ENCODE data around the gene SAFB2. TPM values are rescaled to one million over a fixed set of nuclear protein-coding genes. Genes with fewer than 3 reads are reported as not detected.
A peak's percentile ranks its signal among the peaks of the same experiment; 100 is the strongest.

SAFB2 gene
- total and polyA plus RNA-seq, 10 of the 15 experiments (the other 5 are each of a cell fraction or from before 2014, with no cell fraction given) = 4.5 to 89.2 (median 42.9) TPM

GRCh38 chr19:5562280-5562679 is 60.3 kb downstream of the SAFB2 start:
- WGBS (ENCODE audit: insufficient coverage, insufficient replicate concordance, low lambda C conversion rate, missing lambda C conversion rate) = 51% methylated on average over 7 of the region's 7 CpGs
- in situ Hi-C loops (cut with MboI) (no loop called here), intact Hi-C loops (cut with micrococcal nuclease; ENCODE audit: unreplicated experiment) (no loop called here)
- Histone ChIP-seq H4K20me1 (ENCODE audit: control insufficient read depth, insufficient read depth) (no peaks in the 10 kb centered on the region), H3K9me3 (replicated peaks; ENCODE audit: control insufficient read depth, insufficient read depth, low read length) (no peaks in the 10 kb centered on the region; the same call in 2 of the 3 replicates), H2AFZ (ENCODE audit: control insufficient read depth, low read depth, low read length) (no peak overlapping the region), H3K4me2 (ENCODE audit: control insufficient read depth, insufficient read depth) (no peak overlapping the region), H3K4me1 (ENCODE audit: control insufficient read depth, insufficient read depth, low read length) (no peaks in the 10 kb centered on the region), H3K4me3 (no peak overlapping the region), H3K27ac (ENCODE audit: control insufficient read depth, insufficient read depth) (no peak overlapping the region), H3K27me3 (replicated peaks in 1 of 2; ENCODE audit: control insufficient read depth in 2 of 2, insufficient read depth in 2 of 2, low read length in 1 of 2) (no peaks in the 10 kb centered on the region; a peak in 1 of 4 replicates), H3K36me3 (ENCODE audit: control insufficient read depth in 2 of 2, insufficient read depth in 2 of 2, low read length in 1 of 2) (no peaks in the 10 kb centered on the region), H3K9ac (ENCODE audit: control insufficient read depth, insufficient read depth, low read length) (no peak overlapping the region), H3K79me2 (ENCODE audit: control insufficient read depth, insufficient read depth, low read length) (no peaks in the 10 kb centered on the region)
- SMC1A ChIA-PET (ENCODE audit: uncharacterized antibody, unreplicated experiment) = no interaction called here
- no peak for TF ChIP-seq CBFB (IDR thresholded peaks at IDR 0.05; ENCODE audit: low read depth)
- TF ChIP-seq E4F1 (IDR thresholded peaks at IDR 0.05; ENCODE audit: borderline replicate concordance, partially characterized antibody) = no peak
- TF ChIP-seq BCL11A (IDR thresholded peaks at IDR 0.05; ENCODE audit: low read depth, low read length) = no peak
- no peak for TF ChIP-seq ELK1 (IDR thresholded peaks at IDR 0.05; ENCODE audit: low read depth, low read length)
- BruUV-seq (replicated peaks) = no TSS peak
- POLR2A ChIA-PET = no interaction called here
- ATAC-seq = no peak
- no peak for DNase-seq (ENCODE audit: low read depth, low spot score)
- CTCF ChIA-PET = no interaction called here
- FAIRE-seq = no peak
- RAD21 ChIA-PET (ENCODE audit: unreplicated experiment) = no interaction called here

GRCh38 chr19:5561559-5561958 is 61.0 kb downstream of the SAFB2 start:
- ChIA-PET CTCF (no interaction called here), SMC1A (ENCODE audit: uncharacterized antibody, unreplicated experiment) (no interaction called here), POLR2A (no interaction called here), RAD21 (ENCODE audit: unreplicated experiment) (no interaction called here)
- FAIRE-seq = no peak
- ATAC-seq = no peak
- 36% methylated on average over 6 of the region's 6 CpGs for WGBS (ENCODE audit: insufficient coverage, insufficient replicate concordance, low lambda C conversion rate, missing lambda C conversion rate)
- Histone ChIP-seq H3K79me2 (ENCODE audit: control insufficient read depth, insufficient read depth, low read length) (no peaks in the 10 kb centered on the region), H3K9ac (ENCODE audit: control insufficient read depth, insufficient read depth, low read length) (no peak overlapping the region), H3K4me2 (ENCODE audit: control insufficient read depth, insufficient read depth) (no peak overlapping the region), H3K9me3 (replicated peaks; ENCODE audit: control insufficient read depth, insufficient read depth, low read length) (no peaks in the 10 kb centered on the region; the same call in 2 of the 3 replicates), H3K27me3 (replicated peaks in 1 of 2; ENCODE audit: control insufficient read depth in 2 of 2, insufficient read depth in 2 of 2, low read length in 1 of 2) (no peaks in the 10 kb centered on the region), H2AFZ (ENCODE audit: control insufficient read depth, low read depth, low read length) (no peak overlapping the region), H3K4me3 (no peak overlapping the region), H3K4me1 (ENCODE audit: control insufficient read depth, insufficient read depth, low read length) (no peaks in the 10 kb centered on the region), H4K20me1 (ENCODE audit: control insufficient read depth, insufficient read depth) (no peaks in the 10 kb centered on the region), H3K27ac (ENCODE audit: control insufficient read depth, insufficient read depth) (no peak overlapping the region), H3K36me3 (ENCODE audit: control insufficient read depth in 2 of 2, insufficient read depth in 2 of 2, low read length in 1 of 2) (no peaks in the 10 kb centered on the region)
- DNase-seq (ENCODE audit: low read depth, low spot score) = no peak
- TF ChIP-seq CTCF (IDR thresholded peaks at IDR 0.05 in 2 of 3, conservative IDR thresholded peaks at IDR 0.05 in 1 of 3; ENCODE audit: control insufficient read depth in 2 of 3, extremely low read depth in 1 of 3, insufficient read depth in 1 of 3, low read depth in 3 of 3, low read length in 3 of 3) (peak in 2 of 3 experiments; percentile 24 to 26; a peak in 3 of 6 replicates), ZNF274 (IDR thresholded peaks at IDR 0.05; ENCODE audit: insufficient read depth, insufficient read length) (no peak)
- in situ Hi-C loops (cut with MboI) = no loop called here
- no TSS peak for BruUV-seq (replicated peaks)
- intact Hi-C loops (cut with micrococcal nuclease; ENCODE audit: unreplicated experiment) = no loop called here
